GM23248 (cell line): ENCODE results near the gene KIAA1191.

Experiments used
- EZH2 ChIP-seq: fragments of 200-600 bp; sonication (generic); IDR thresholded peaks from 2 replicates; pipeline ENCODE4 v1.6.1; 2018; ENCODE audit warnings: antibody characterized with exemption, mild to moderate bottlenecking; ENCODE audit not compliant: insufficient read depth, poor library complexity, severe bottlenecking
- EZH2phosphoT487 ChIP-seq: fragments of 200-600 bp; sonication (generic); IDR thresholded peaks from 2 replicates; pipeline ENCODE4 v1.6.1; 2018; ENCODE audit warnings: antibody characterized with exemption, moderate library complexity, mild to moderate bottlenecking, low read depth; ENCODE audit not compliant: insufficient read depth

- TF ChIP-seq EZH2 (no peak), EZH2phosphoT487 (no peak)
Observed at GRCh38 chr5:176394096-176394495, 32.5 kb upstream of the KIAA1191 start.
